Measurements from ENCODE around the gene NELL2. TPM values are rescaled to one million over a fixed set of nuclear protein-coding genes. Genes with fewer than 3 reads are reported as not detected.

NELL2 gene
- total RNA-seq, 2 experiments from 2014 or later, result 0.95 to 1.8 TPM

- H2AFZ ChIP-seq (ENCODE audit: low read length), result no peak overlapping the region
- TF ChIP-seq CTCF (conservative IDR thresholded peaks at IDR 0.05; ENCODE audit: low read length) (no peak), EZH2phosphoT487 (IDR thresholded peaks at IDR 0.05; ENCODE audit: borderline replicate concordance, low read depth, low read length) (no peak)
Measured at GRCh38 chr12:44788731-44789130, 87.4 kb downstream of the NELL2 start.

GRCh38 chr12:44780221-44780790, 95.8 kb downstream of the NELL2 start:
- no peak overlapping the region for H3K27ac ChIP-seq (ENCODE audit: low read depth, low read length, poor library complexity, severe bottlenecking)
- no peak overlapping the region for H2AFZ ChIP-seq (ENCODE audit: low read length)
- CTCF ChIA-PET (ENCODE audit: unreplicated experiment), result no interaction called here
- POLR2A ChIA-PET, result interaction anchor here (0.6 to 1.5 kb wide), 4 partner anchors 14 to 464 kb away, joined by 3 to 5 read pairs (median 3); no protein-coding TSS in a partner anchor
- BruUV-seq (replicated peaks), result no TSS peak
- TF ChIP-seq CTCF (conservative IDR thresholded peaks at IDR 0.05; ENCODE audit: low read length) (no peak), EZH2phosphoT487 (IDR thresholded peaks at IDR 0.05; ENCODE audit: borderline replicate concordance, low read depth, low read length) (no peak)
- no peak for DNase-seq (ENCODE audit: low spot score)
- no peaks in the 10 kb centered on the region for H3K79me2 ChIP-seq (ENCODE audit: insufficient read depth, low read depth, low read length)
- no peak overlapping the region for H3K4me2 ChIP-seq (ENCODE audit: low read length)
- H3K4me1 ChIP-seq (ENCODE audit: insufficient read depth, low read length, poor library complexity, severe bottlenecking), result no peaks in the 10 kb centered on the region
- H3K9me2 ChIP-seq (ENCODE audit: insufficient read depth, low read length), result no peaks in the 10 kb centered on the region
- no peaks in the 10 kb centered on the region for H3K36me3 ChIP-seq (ENCODE audit: insufficient read depth, low read length)
- H3K9me3 ChIP-seq (ENCODE audit: low read length), result no peaks in the 10 kb centered on the region
- H3K4me3 ChIP-seq (ENCODE audit: low read depth, low read length, poor library complexity, severe bottlenecking), result no peak overlapping the region
- intact Hi-C loops (cut with micrococcal nuclease; ENCODE audit: unreplicated experiment), result no loop called here
- H4K20me1 ChIP-seq (ENCODE audit: insufficient read depth, low read length), result no peaks in the 10 kb centered on the region

More at GRCh38 chr12:44788731-44789130, 87.4 kb downstream of the NELL2 start:
- Histone ChIP-seq H3K27ac (ENCODE audit: low read depth, low read length, poor library complexity, severe bottlenecking) (no peak overlapping the region), H3K4me1 (ENCODE audit: insufficient read depth, low read length, poor library complexity, severe bottlenecking) (no peaks in the 10 kb centered on the region), H4K20me1 (ENCODE audit: insufficient read depth, low read length) (no peaks in the 10 kb centered on the region), H3K4me3 (ENCODE audit: low read depth, low read length, poor library complexity, severe bottlenecking) (no peak overlapping the region), H3K36me3 (ENCODE audit: insufficient read depth, low read length) (no peaks in the 10 kb centered on the region), H3K79me2 (ENCODE audit: insufficient read depth, low read depth, low read length) (no peaks in the 10 kb centered on the region), H3K9me3 (ENCODE audit: low read length) (no peaks in the 10 kb centered on the region), H3K9me2 (ENCODE audit: insufficient read depth, low read length) (no peaks in the 10 kb centered on the region), H3K4me2 (ENCODE audit: low read length) (no peak overlapping the region)
- intact Hi-C loops (cut with micrococcal nuclease; ENCODE audit: unreplicated experiment), result no loop called here
- ChIA-PET CTCF (ENCODE audit: unreplicated experiment) (no interaction called here), POLR2A (interaction anchor here (2.0 kb wide), 1 partner anchor 11 kb away, joined by 4 read pairs; no protein-coding TSS in a partner anchor)
- DNase-seq (ENCODE audit: low spot score), result no peak
- BruUV-seq (replicated peaks), result no TSS peak

- intact Hi-C loops (cut with micrococcal nuclease; ENCODE audit: unreplicated experiment), result loop anchor here (5.0 kb wide), 1 partner anchor 93 kb away; no protein-coding TSS in a partner anchor
- Histone ChIP-seq H2AFZ (ENCODE audit: low read length) (no peak overlapping the region), H4K20me1 (ENCODE audit: insufficient read depth, low read length) (no peaks in the 10 kb centered on the region), H3K9me3 (ENCODE audit: low read length) (no peaks in the 10 kb centered on the region), H3K9me2 (ENCODE audit: insufficient read depth, low read length) (no peaks in the 10 kb centered on the region), H3K4me2 (ENCODE audit: low read length) (no peak overlapping the region), H3K36me3 (ENCODE audit: insufficient read depth, low read length) (no peaks in the 10 kb centered on the region), H3K4me1 (ENCODE audit: insufficient read depth, low read length, poor library complexity, severe bottlenecking) (no peaks in the 10 kb centered on the region), H3K27ac (ENCODE audit: low read depth, low read length, poor library complexity, severe bottlenecking) (no peak overlapping the region), H3K4me3 (ENCODE audit: low read depth, low read length, poor library complexity, severe bottlenecking) (no peak overlapping the region), H3K79me2 (ENCODE audit: insufficient read depth, low read depth, low read length) (no peaks in the 10 kb centered on the region)
- BruUV-seq (replicated peaks), result no TSS peak
- DNase-seq (ENCODE audit: low spot score), result no peak
- TF ChIP-seq EZH2phosphoT487 (IDR thresholded peaks at IDR 0.05; ENCODE audit: borderline replicate concordance, low read depth, low read length), result no peak
- no peak for TF ChIP-seq CTCF (conservative IDR thresholded peaks at IDR 0.05; ENCODE audit: low read length)
- POLR2A ChIA-PET, result interaction anchor here (0.6 to 0.8 kb wide), 2 partner anchors 28 to 463 kb away, joined by 3 read pairs; no protein-coding TSS in a partner anchor
- CTCF ChIA-PET (ENCODE audit: unreplicated experiment), result no interaction called here
Measured at GRCh38 chr12:44779766-44780165, 96.3 kb downstream of the NELL2 start.

All from OCI-LY7 (cell line).